ENCODE measurements around the gene CLCN6.

DNA sequence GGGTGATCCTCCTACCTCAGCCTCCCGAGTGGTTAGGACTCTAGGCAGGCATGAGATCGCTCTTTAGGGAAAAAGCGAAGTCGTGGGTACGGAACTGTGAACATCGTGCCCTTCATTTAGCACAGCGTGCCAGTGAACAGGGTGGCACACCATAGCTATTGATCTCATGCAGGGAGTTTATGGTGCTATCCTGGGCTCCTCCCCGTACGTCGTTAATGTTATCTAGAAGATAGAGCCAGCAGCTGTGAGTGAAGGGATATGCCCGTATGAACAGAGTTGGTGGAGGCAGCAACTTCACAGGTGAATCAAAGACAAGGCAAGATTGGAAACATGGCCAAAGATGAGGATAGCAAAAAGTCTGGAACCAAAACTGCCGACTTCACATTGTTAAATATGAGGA lies 11.2 kb downstream of the CLCN6 start:
- TF ChIP-seq, protein P1, sequence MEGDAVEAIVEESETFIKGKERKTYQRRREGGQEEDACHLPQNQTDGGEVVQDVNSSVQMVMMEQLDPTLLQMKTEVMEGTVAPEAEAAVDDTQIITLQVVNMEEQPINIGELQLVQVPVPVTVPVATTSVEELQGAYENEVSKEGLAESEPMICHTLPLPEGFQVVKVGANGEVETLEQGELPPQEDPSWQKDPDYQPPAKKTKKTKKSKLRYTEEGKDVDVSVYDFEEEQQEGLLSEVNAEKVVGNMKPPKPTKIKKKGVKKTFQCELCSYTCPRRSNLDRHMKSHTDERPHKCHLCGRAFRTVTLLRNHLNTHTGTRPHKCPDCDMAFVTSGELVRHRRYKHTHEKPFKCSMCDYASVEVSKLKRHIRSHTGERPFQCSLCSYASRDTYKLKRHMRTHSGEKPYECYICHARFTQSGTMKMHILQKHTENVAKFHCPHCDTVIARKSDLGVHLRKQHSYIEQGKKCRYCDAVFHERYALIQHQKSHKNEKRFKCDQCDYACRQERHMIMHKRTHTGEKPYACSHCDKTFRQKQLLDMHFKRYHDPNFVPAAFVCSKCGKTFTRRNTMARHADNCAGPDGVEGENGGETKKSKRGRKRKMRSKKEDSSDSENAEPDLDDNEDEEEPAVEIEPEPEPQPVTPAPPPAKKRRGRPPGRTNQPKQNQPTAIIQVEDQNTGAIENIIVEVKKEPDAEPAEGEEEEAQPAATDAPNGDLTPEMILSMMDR (IDR thresholded peaks at IDR 0.05; ENCODE audit: poor library complexity, severe bottlenecking), result no peak
- TF ChIP-seq POLR2AphosphoS5 (IDR thresholded peaks at IDR 0.05), result no peak
